Breast epithelium (tissue), 3 donors: ENCODE data around the gene ADGRB2.

Experiments used
- POLR2A ChIP-seq: fragments of 450-650 bp; IDR thresholded peaks from one replicate; pipeline ENCODE4 v1.6.1; 2016; ENCODE audit warnings: antibody characterized with exemption, mild to moderate bottlenecking, moderate library complexity
- TF ChIP-seq, protein P1 (sequence below), 3 donors: fragments of 450-650 bp; IDR thresholded peaks; one replicate each; pipeline ENCODE4 v1.5.1; 2016 to 2017; ENCODE audit warnings: antibody characterized with exemption in 3 of 3, mild to moderate bottlenecking in 3 of 3, moderate library complexity in 3 of 3

DNA sequence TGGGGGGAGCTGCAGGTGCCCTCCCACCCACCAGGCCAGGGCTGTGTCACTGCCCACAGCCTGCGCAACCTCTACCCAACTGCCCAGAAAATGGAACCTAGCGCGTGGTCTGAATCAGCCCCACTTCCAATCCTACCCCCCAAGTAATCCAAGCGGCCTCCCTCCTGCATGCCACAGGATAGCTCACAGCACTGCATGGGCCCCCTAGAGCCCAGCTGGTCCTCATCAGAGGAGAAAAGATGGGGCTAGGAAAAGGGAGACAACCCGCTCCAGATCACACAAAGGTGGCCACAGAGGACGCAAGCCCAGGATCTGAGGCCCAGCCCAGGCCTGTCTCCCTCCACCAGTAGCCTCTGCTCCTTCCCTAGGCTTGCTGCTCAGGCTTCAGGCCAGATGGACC lies 6.2 kb downstream of the ADGRB2 start:
- no peak for TF ChIP-seq POLR2A
- TF ChIP-seq, protein P1, sequence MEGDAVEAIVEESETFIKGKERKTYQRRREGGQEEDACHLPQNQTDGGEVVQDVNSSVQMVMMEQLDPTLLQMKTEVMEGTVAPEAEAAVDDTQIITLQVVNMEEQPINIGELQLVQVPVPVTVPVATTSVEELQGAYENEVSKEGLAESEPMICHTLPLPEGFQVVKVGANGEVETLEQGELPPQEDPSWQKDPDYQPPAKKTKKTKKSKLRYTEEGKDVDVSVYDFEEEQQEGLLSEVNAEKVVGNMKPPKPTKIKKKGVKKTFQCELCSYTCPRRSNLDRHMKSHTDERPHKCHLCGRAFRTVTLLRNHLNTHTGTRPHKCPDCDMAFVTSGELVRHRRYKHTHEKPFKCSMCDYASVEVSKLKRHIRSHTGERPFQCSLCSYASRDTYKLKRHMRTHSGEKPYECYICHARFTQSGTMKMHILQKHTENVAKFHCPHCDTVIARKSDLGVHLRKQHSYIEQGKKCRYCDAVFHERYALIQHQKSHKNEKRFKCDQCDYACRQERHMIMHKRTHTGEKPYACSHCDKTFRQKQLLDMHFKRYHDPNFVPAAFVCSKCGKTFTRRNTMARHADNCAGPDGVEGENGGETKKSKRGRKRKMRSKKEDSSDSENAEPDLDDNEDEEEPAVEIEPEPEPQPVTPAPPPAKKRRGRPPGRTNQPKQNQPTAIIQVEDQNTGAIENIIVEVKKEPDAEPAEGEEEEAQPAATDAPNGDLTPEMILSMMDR (IDR thresholded peaks at IDR 0.05) = no peak
